Kidney epithelial cell (primary cell): Measurements from ENCODE around the gene DISC1. TPM values are rescaled to one million over a fixed set of nuclear protein-coding genes. Genes with fewer than 3 reads are reported as not detected.
A peak's percentile ranks its signal among the peaks of the same experiment; 100 is the strongest.
"Not testable (repeated sequence)": the region's sequence is repeated elsewhere in the genome, so short reads cannot be mapped to it uniquely, and the experiment has no call there.

Experiments used
- DNase-seq: peaks from one replicate; pipeline ENCODE4 v3.0.0-alpha.2; 2010; ENCODE audit warnings: low read depth
- H3K27me3 ChIP-seq: 2 replicates; pipeline ENCODE4 v1.6.0; 2011; ENCODE audit warnings: low read length; ENCODE audit not compliant: control insufficient read depth, insufficient read depth
- H3K36me3 ChIP-seq: 2 replicates; pipeline ENCODE4 v1.5.1; 2011; ENCODE audit warnings: low read length; ENCODE audit not compliant: control insufficient read depth, insufficient read depth
- H3K4me3 ChIP-seq: 2 replicates; pipeline ENCODE4 v1.5.1; 2011; ENCODE audit warnings: low read depth, mild to moderate bottlenecking, control low read depth, low read length
- total RNA-seq: library from RNA; depleted of rRNA; stranded (reverse); fragments of >200 nt; gene quantifications from 2 replicates; pipeline ENCODE4 v1.2.3, GENCODE V29; 2015
- TF ChIP-seq, protein P1 (sequence below): IDR thresholded peaks from 2 replicates; pipeline ENCODE4 v1.5.1; 2011; ENCODE audit warnings: mild to moderate bottlenecking, moderate library complexity, low read length, control low read depth, inconsistent platforms; ENCODE audit not compliant: insufficient read depth, poor library complexity, severe bottlenecking

Gene DISC1
- total RNA-seq, 1 donor from 2014 or later, result 5.8 TPM

DNA sequence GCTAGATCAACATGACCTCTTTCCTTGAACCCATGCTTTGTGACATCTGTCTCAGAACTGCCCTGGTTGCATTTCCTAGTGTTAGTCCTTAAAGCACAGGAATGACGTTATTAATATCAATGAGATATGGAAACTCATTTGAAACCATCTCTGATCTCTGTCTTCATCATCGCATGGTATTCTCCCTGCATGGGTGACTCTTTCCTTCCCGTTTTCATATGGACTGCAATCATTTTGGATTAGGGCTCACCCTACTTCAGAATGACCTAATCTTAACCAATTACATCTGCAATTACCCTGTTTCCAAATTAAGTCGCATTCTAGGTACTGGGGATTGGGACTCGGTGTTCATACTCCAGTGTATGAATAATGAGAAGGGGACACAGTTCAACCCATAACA lies 41.7 kb upstream of the DISC1 start:
- no peak for DNase-seq
- Histone ChIP-seq H3K4me3 (no peak overlapping the region), H3K27me3 (no peaks in the 10 kb centered on the region), H3K36me3 (no peaks in the 10 kb centered on the region)
- TF ChIP-seq, protein P1, sequence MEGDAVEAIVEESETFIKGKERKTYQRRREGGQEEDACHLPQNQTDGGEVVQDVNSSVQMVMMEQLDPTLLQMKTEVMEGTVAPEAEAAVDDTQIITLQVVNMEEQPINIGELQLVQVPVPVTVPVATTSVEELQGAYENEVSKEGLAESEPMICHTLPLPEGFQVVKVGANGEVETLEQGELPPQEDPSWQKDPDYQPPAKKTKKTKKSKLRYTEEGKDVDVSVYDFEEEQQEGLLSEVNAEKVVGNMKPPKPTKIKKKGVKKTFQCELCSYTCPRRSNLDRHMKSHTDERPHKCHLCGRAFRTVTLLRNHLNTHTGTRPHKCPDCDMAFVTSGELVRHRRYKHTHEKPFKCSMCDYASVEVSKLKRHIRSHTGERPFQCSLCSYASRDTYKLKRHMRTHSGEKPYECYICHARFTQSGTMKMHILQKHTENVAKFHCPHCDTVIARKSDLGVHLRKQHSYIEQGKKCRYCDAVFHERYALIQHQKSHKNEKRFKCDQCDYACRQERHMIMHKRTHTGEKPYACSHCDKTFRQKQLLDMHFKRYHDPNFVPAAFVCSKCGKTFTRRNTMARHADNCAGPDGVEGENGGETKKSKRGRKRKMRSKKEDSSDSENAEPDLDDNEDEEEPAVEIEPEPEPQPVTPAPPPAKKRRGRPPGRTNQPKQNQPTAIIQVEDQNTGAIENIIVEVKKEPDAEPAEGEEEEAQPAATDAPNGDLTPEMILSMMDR, result no peak

- H3K4me3 ChIP-seq, result no peak overlapping the region
- TF ChIP-seq, protein P1, result peak; percentile 80
- H3K27me3 ChIP-seq, result no peaks in the 10 kb centered on the region
- H3K36me3 ChIP-seq, result no peaks in the 10 kb centered on the region
- peak; percentile 28 for DNase-seq
Measured at GRCh38 chr1:231590453-231591198, 36.0 kb upstream of the DISC1 start.

DNA sequence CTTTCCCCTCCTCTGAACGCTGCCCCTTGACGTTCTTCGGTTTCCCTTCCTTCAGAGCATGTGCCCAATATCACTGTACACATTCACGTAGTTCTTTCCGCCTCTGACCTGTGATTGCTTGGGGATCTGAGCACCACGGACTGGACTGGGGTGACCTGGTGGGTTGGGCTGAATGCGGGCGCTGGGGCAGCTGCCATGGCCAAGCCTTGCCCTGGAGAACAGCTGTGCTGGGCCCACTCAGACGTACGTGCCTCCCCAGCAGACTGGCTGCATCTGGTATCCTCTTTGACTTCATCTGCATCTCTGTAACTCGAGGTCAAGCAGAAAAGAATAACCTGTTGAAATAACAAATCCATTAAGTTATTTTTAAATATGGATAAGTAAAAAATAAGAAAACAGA lies 35.1 kb upstream of the DISC1 start:
- no peak overlapping the region for H3K4me3 ChIP-seq
- no peaks in the 10 kb centered on the region for H3K27me3 ChIP-seq
- H3K36me3 ChIP-seq, result no peaks in the 10 kb centered on the region
- TF ChIP-seq, protein P1, result no peak
- no peak for DNase-seq

DNA sequence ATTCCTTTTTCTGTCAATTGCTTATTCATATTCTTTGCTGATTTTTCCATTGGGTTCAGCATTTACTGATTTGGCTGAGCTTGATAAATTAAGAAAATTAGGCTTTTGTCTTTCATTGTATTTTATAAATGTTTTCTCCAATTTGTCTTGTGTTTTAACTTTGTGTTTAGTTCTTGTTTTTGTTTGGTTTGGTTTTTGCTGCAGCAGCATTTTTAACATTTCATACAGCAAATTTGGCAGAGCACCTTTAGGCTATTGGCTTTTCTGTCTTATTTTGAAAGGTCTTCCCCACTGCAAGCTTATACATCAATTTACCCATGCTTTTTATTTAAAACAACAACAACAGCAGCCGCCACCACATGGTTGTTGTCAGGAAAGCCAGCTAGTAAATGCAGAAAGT lies 33.8 kb upstream of the DISC1 start:
- H3K27me3 ChIP-seq, result no peaks in the 10 kb centered on the region
- TF ChIP-seq, protein P1, result no peak
- no peak for DNase-seq
- no peaks in the 10 kb centered on the region for H3K36me3 ChIP-seq
- H3K4me3 ChIP-seq, result no peak overlapping the region

DNA sequence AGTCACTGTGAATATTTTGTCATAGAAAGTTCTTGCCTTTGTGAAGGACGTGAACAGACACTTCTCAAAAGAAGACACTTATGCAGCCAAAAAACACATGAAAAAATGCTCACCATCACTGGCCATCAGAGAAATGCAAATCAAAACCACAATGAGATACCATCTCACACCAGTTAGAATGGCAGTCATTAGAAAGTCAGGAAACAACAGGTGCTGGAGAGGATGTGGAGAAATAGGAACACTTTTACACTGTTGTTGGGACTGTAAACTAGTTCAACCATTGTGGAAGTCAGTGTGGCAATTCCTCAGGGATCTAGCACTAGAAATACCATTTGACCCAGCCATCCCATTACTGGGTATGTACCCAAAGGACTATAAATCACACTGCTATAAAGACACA lies 33.3 kb upstream of the DISC1 start:
- DNase-seq, H3K36me3 ChIP-seq, H3K27me3 ChIP-seq, H3K4me3 ChIP-seq: not testable (repeated sequence)

DNA sequence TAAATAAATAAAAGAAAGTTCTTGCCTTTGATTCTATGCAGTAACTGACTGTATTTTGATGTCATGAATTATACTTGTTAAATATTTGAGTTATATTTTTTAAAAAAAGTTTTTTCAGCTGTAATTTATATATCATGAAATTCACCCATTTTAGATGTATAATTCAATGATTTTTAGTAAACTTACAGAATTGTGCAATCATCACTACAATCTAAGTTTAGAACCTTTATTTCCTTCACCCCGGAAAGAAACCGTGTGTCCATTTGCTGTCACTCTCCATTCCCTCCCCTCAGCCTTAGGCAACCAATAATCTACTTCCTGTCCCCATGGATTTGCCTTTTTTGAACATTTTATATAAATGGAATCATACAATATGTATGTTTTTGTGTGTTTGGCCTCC lies 32.5 kb upstream of the DISC1 start:
- DNase-seq, result no peak
- H3K36me3 ChIP-seq, result no peaks in the 10 kb centered on the region
- H3K4me3 ChIP-seq, result no peak overlapping the region
- TF ChIP-seq, protein P1, result no peak
- no peaks in the 10 kb centered on the region for H3K27me3 ChIP-seq
